GM21515 (cell line): ENCODE results near the gene TGFBI.

Source experiments
- ATAC-seq: cut with Tn5 transposase; IDR thresholded peaks from one replicate; pipeline ENCODE4 v1.9.1; 2021; ENCODE audit not compliant: unreplicated experiment

The TGFBI gene

GRCh38 chr5:136025900-136026299, 2.9 kb upstream of the TGFBI start:
- no peak for ATAC-seq

GRCh38 chr5:136026636-136027035, 2.2 kb upstream of the TGFBI start:
- ATAC-seq = no peak

- ATAC-seq = no peak
Measured at GRCh38 chr5:136027311-136027710, 1.5 kb upstream of the TGFBI start.

GRCh38 chr5:136028090-136028489, 698 bp upstream of the TGFBI start:
- no peak for ATAC-seq

GRCh38 chr5:136030252-136030651, 1.5 kb downstream of the TGFBI start:
- ATAC-seq = no peak

- peak; percentile 91 for ATAC-seq
Measured at GRCh38 chr5:136030956-136031611, 2.3 kb downstream of the TGFBI start.

- peak; percentile 9 for ATAC-seq
Measured at GRCh38 chr5:136031711-136032110, 2.9 kb downstream of the TGFBI start.

GRCh38 chr5:136032564-136032963, 3.8 kb downstream of the TGFBI start:
- ATAC-seq = no peak

- no peak for ATAC-seq
Measured at GRCh38 chr5:136033234-136033633, 4.4 kb downstream of the TGFBI start.

- no peak for ATAC-seq
Measured at GRCh38 chr5:136033848-136034247, 5.1 kb downstream of the TGFBI start.

- no peak for ATAC-seq
Measured at GRCh38 chr5:136034492-136034891, 5.7 kb downstream of the TGFBI start.

- ATAC-seq = no peak
Measured at GRCh38 chr5:136034984-136035383, 6.2 kb downstream of the TGFBI start.

GRCh38 chr5:136035837-136036236, 7.0 kb downstream of the TGFBI start:
- no peak for ATAC-seq

GRCh38 chr5:136036293-136036911, 7.6 kb downstream of the TGFBI start:
- no peak for ATAC-seq

- peak; percentile 56 for ATAC-seq
Measured at GRCh38 chr5:136037001-136037705, 8.4 kb downstream of the TGFBI start.

GRCh38 chr5:136038635-136039034, 9.8 kb downstream of the TGFBI start:
- ATAC-seq = no peak

GRCh38 chr5:136039202-136039601, 10.4 kb downstream of the TGFBI start:
- no peak for ATAC-seq

GRCh38 chr5:136040746-136041415, 12.1 kb downstream of the TGFBI start:
- no peak for ATAC-seq

- ATAC-seq = no peak
Measured at GRCh38 chr5:136042156-136042555, 13.4 kb downstream of the TGFBI start.

- ATAC-seq = no peak
Measured at GRCh38 chr5:136042665-136043121, 13.9 kb downstream of the TGFBI start.

GRCh38 chr5:136043551-136043950, 14.8 kb downstream of the TGFBI start:
- ATAC-seq = no peak
